H9 (cell line): ENCODE data around the gene CACNA1D. TPM values are rescaled to one million over a fixed set of nuclear protein-coding genes. Genes with fewer than 3 reads are reported as not detected.

Experiments used
- DNase-seq: peaks from one replicate; pipeline ENCODE4 v3.0.0-alpha.2; 2017
- H2AFZ ChIP-seq: one replicate; pipeline ENCODE4 v1.6.1; 2013; ENCODE audit warnings: mild to moderate bottlenecking, low read length, control low read depth, moderate library complexity
- H2AK5ac ChIP-seq: 2 replicates; pipeline ENCODE4 v1.6.1; 2013; ENCODE audit warnings: low read length, control low read depth, mixed read lengths; ENCODE audit not compliant: insufficient read length
- H2BK120ac ChIP-seq: one replicate; pipeline ENCODE4 v1.6.1; 2013; ENCODE audit warnings: low read depth, mild to moderate bottlenecking, low read length, control low read depth, inconsistent platforms; ENCODE audit not compliant: poor library complexity, severe bottlenecking
- H2BK12ac ChIP-seq: 2 replicates; pipeline ENCODE4 v1.6.1; 2013; ENCODE audit warnings: low read length, control low read depth, mixed read lengths, low read depth; ENCODE audit not compliant: insufficient read length
- H2BK15ac ChIP-seq: 2 replicates; pipeline ENCODE4 v1.6.1; 2013; ENCODE audit warnings: low read depth, low read length, control low read depth
- H2BK20ac ChIP-seq: one replicate; pipeline ENCODE4 v1.6.1; 2013; ENCODE audit warnings: low read depth, mild to moderate bottlenecking, low read length, control low read depth, inconsistent platforms; ENCODE audit not compliant: poor library complexity, severe bottlenecking
- H2BK5ac ChIP-seq: 2 replicates; pipeline ENCODE4 v1.6.1; 2013; ENCODE audit warnings: low read length, control low read depth, mixed read lengths; ENCODE audit not compliant: insufficient read length
- H3K14ac ChIP-seq: 2 replicates; pipeline ENCODE4 v1.6.1; 2013; ENCODE audit warnings: low read length, control low read depth; ENCODE audit not compliant: insufficient read depth
- H3K18ac ChIP-seq: 2 replicates; pipeline ENCODE4 v1.6.1; 2013; ENCODE audit warnings: low read depth, mild to moderate bottlenecking, mixed read lengths, low read length, control low read depth; ENCODE audit not compliant: insufficient read length
- H3K23ac ChIP-seq: 2 replicates; pipeline ENCODE4 v1.6.1; 2013; ENCODE audit warnings: low read length, control low read depth, mixed read lengths, low read depth; ENCODE audit not compliant: insufficient read length
- H3K23me2 ChIP-seq: 2 replicates; pipeline ENCODE4 v1.6.1; 2013; ENCODE audit warnings: low read depth, mild to moderate bottlenecking, mixed read lengths, low read length, control low read depth; ENCODE audit not compliant: insufficient read length, poor library complexity, severe bottlenecking
- H3K27ac ChIP-seq: 2 replicates; pipeline ENCODE4 v1.5.1; 2013; ENCODE audit warnings: low read length, control low read depth, mixed read lengths, low read depth; ENCODE audit not compliant: insufficient read length
- H3K27me3 ChIP-seq: 2 replicates; pipeline ENCODE4 v1.6.1; 2013; ENCODE audit warnings: low read length, control low read depth, inconsistent platforms; ENCODE audit not compliant: insufficient read depth
- H3K4ac ChIP-seq: 2 replicates; pipeline ENCODE4 v1.6.1; 2013; ENCODE audit warnings: low read depth, mild to moderate bottlenecking, control low read depth, inconsistent platforms, low read length, moderate library complexity
- H3K4me1 ChIP-seq: 2 replicates; pipeline ENCODE4 v1.6.1; 2013; ENCODE audit warnings: low read length, control low read depth, inconsistent platforms; ENCODE audit not compliant: insufficient read depth
- H3K4me2 ChIP-seq: 2 replicates; pipeline ENCODE4 v1.6.1; 2013; ENCODE audit warnings: low read length, control low read depth, mixed read lengths; ENCODE audit not compliant: insufficient read length, insufficient read depth
- H3K56ac ChIP-seq: 2 replicates; pipeline ENCODE4 v1.6.1; 2013; ENCODE audit warnings: low read depth, mild to moderate bottlenecking, mixed read lengths, low read length, control low read depth; ENCODE audit not compliant: insufficient read length
- H3K79me1 ChIP-seq: 2 replicates; pipeline ENCODE4 v1.6.1; 2013; ENCODE audit warnings: low read depth, mild to moderate bottlenecking, moderate library complexity, low read length, control low read depth, inconsistent platforms; ENCODE audit not compliant: insufficient read depth, poor library complexity, severe bottlenecking
- H3K79me2 ChIP-seq: 2 replicates; pipeline ENCODE4 v1.6.1; 2013; ENCODE audit warnings: low read length, control low read depth, inconsistent platforms; ENCODE audit not compliant: insufficient read depth
- H3K9ac ChIP-seq: 2 replicates; pipeline ENCODE4 v1.6.1; 2013; ENCODE audit warnings: low read length, control low read depth, mixed read lengths; ENCODE audit not compliant: insufficient read length; ENCODE audit errors: extremely low read depth
- H3K9me3 ChIP-seq: one replicate; pipeline ENCODE4 v1.6.1; 2013; ENCODE audit warnings: low read depth, low read length, inconsistent platforms; ENCODE audit not compliant: control insufficient read depth
- H3T11ph ChIP-seq: one replicate; pipeline ENCODE4 v1.6.1; 2013; ENCODE audit warnings: mild to moderate bottlenecking, low read length, control low read depth, inconsistent platforms
- H4K20me1 ChIP-seq: one replicate; pipeline ENCODE4 v1.6.1; 2013; ENCODE audit not compliant: control insufficient read depth, insufficient read length, insufficient read depth
- H4K5ac ChIP-seq: 2 replicates; pipeline ENCODE4 v1.6.1; 2013; ENCODE audit warnings: low read depth, mild to moderate bottlenecking, mixed read lengths, low read length, control low read depth; ENCODE audit not compliant: insufficient read length
- H4K8ac ChIP-seq: replicated peaks from 2 replicates; pipeline ENCODE4 v1.6.1; 2013; ENCODE audit warnings: low read length, control low read depth, mixed read lengths, low read depth; ENCODE audit not compliant: insufficient read length
- H4K91ac ChIP-seq: 2 replicates; pipeline ENCODE4 v1.6.1; 2013; ENCODE audit warnings: low read depth, mild to moderate bottlenecking, moderate library complexity, mixed read lengths, low read length, control low read depth; ENCODE audit not compliant: insufficient read length
- H3K27ac Mint-ChIP-seq, 3 experiments: 2 replicates in 2 of 3; 3 replicates in 1 of 3; pipeline ENCODE4 v1.8.0; 2020 to 2021; ENCODE audit warnings: mixed read lengths in 3 of 3, mild to moderate bottlenecking in 1 of 3, moderate library complexity in 1 of 3
- H3K27me3 Mint-ChIP-seq: 2 replicates; pipeline ENCODE4 v1.8.0; 2021; ENCODE audit warnings: low read depth, mild to moderate bottlenecking, moderate library complexity, mixed read lengths
- H3K36me3 Mint-ChIP-seq, 3 experiments: 2 replicates in 2 of 3; 3 replicates in 1 of 3; pipeline ENCODE4 v1.8.0; 2020 to 2021; ENCODE audit warnings: low read depth in 3 of 3, mixed read lengths in 3 of 3; ENCODE audit not compliant: insufficient read depth in 1 of 3
- H3K4me1 Mint-ChIP-seq, 2 experiments: 2 replicates each; pipeline ENCODE4 v1.8.0; 2020; ENCODE audit warnings: mixed read lengths in 2 of 2
- H3K4me3 Mint-ChIP-seq, 2 experiments: 2 replicates in 1 of 2; 3 replicates in 1 of 2; pipeline ENCODE4 v1.8.0; 2020 to 2021; ENCODE audit warnings: mild to moderate bottlenecking in 2 of 2, mixed read lengths in 2 of 2, moderate library complexity in 1 of 2
- H3K9me3 Mint-ChIP-seq, 2 experiments: 2 replicates in 1 of 2; 3 replicates in 1 of 2; pipeline ENCODE4 v1.8.0; 2020; ENCODE audit warnings: mild to moderate bottlenecking in 2 of 2, mixed read lengths in 2 of 2, moderate library complexity in 1 of 2
- CTCF ChIP-seq: fragments of 200-600 bp; sonication (generic); conservative IDR thresholded peaks from 3 replicates; pipeline ENCODE4 v1.8.0; 2021; ENCODE audit warnings: antibody characterized with exemption, mild to moderate bottlenecking
- WGBS: extraction: QIAGEN DNeasy Blood & Tissue Kit; methylation state at CpG from one replicate; pipeline ENCODE4 v1.1.7; 2013; ENCODE audit warnings: missing lambda C conversion rate, low lambda C conversion rate, mixed read lengths; ENCODE audit not compliant: insufficient read length; ENCODE audit errors: extremely low coverage; 5-methylcytosine and 5-hydroxymethylcytosine counted together
- total RNA-seq: library from RNA; stranded (reverse); gene quantifications from 2 replicates; pipeline ENCODE4 v1.2.1, GENCODE V29; 2021

The CACNA1D gene
- total RNA-seq, 1 experiment from 2014 or later: 3.5 TPM

- no peak overlapping the region for H3K9ac ChIP-seq
- no peak overlapping the region for H3K23ac ChIP-seq
- H2BK20ac ChIP-seq: no peak overlapping the region
- Mint-ChIP-seq H3K36me3 (no peaks in the 10 kb centered on the region), H3K27ac (no peak overlapping the region), H3K4me1 (peaks cover 26 to 37% of the 10 kb centered on the region in 2 experiments), H3K27me3 (no peaks in the 10 kb centered on the region; the same call in 1 of the 2 replicates), H3K9me3 (no peaks in the 10 kb centered on the region), H3K4me3 (no peak overlapping the region)
- H3K27ac ChIP-seq: no peak overlapping the region
- no peak overlapping the region for H2AK5ac ChIP-seq
- peaks cover 2% of the 10 kb centered on the region; the same call in 1 of the 2 replicates for H3K4me1 ChIP-seq
- H2BK5ac ChIP-seq: no peak overlapping the region
- no peak overlapping the region for H3T11ph ChIP-seq
- no peaks in the 10 kb centered on the region; the same call in 1 of the 2 replicates for H3K27me3 ChIP-seq
- no peaks in the 10 kb centered on the region for H3K23me2 ChIP-seq
- no peak overlapping the region for H2BK15ac ChIP-seq
- no peak for DNase-seq
- H3K9me3 ChIP-seq: no peaks in the 10 kb centered on the region
- H2BK12ac ChIP-seq: no peak overlapping the region
- H3K56ac ChIP-seq: no peak overlapping the region
- no peak overlapping the region for H3K18ac ChIP-seq
- no peak overlapping the region for H2BK120ac ChIP-seq
- no peak for TF ChIP-seq CTCF
- WGBS: no CpG with 5 or more reads among the region's 3 CpGs
- no peaks in the 10 kb centered on the region for H4K20me1 ChIP-seq
- no peaks in the 10 kb centered on the region for H3K79me1 ChIP-seq
- H3K79me2 ChIP-seq: no peaks in the 10 kb centered on the region
- no peak overlapping the region for H3K4ac ChIP-seq
- H4K91ac ChIP-seq: no peak overlapping the region
- H4K8ac ChIP-seq: no peak overlapping the region
- no peak overlapping the region for H2AFZ ChIP-seq
- no peak overlapping the region for H3K4me2 ChIP-seq
- H4K5ac ChIP-seq: no peak overlapping the region
- no peak overlapping the region for H3K14ac ChIP-seq
Measured at GRCh38 chr3:53510508-53510907, 16.1 kb downstream of the CACNA1D start.
